Tibial nerve (tissue), 4 donors: Measurements from ENCODE around the gene PCDHGA4. TPM values are rescaled to one million over a fixed set of nuclear protein-coding genes. Genes with fewer than 3 reads are reported as not detected.
"Not testable (repeated sequence)": the region's sequence is repeated elsewhere in the genome, so short reads cannot be mapped to it uniquely, and the experiment has no call there.

Experiments used
- DNase-seq, 2 donors: peaks; one replicate each; pipeline ENCODE4 v3.0.0-alpha.2; 2019; ENCODE audit warnings: low spot score in 2 of 2
- H3K27ac ChIP-seq, 4 donors: fragments of 200-600 bp; sonication (generic) in 3 of 4; one replicate each; pipeline ENCODE4 v1.5.1; 2017 to 2019; ENCODE audit warnings: mild to moderate bottlenecking in 1 of 4
- H3K27me3 ChIP-seq, 2 donors: fragments of 200-600 bp; sonication (generic) in 1 of 2; one replicate each; pipeline versions ENCODE4 v1.5.1 to v1.6.0; 2017 to 2019
- H3K36me3 ChIP-seq, 3 donors: fragments of 200-600 bp; sonication (generic); one replicate each; pipeline ENCODE4 v1.5.1; 2018 to 2019
- H3K4me1 ChIP-seq, 4 donors: fragments of 200-600 bp; sonication (generic) in 3 of 4; one replicate each; pipeline ENCODE4 v1.5.1; 2017 to 2019
- H3K4me3 ChIP-seq, 4 donors: fragments of 200-600 bp; sonication (generic) in 3 of 4; one replicate each; pipeline ENCODE4 v1.5.1; 2017 to 2019; ENCODE audit warnings: mild to moderate bottlenecking in 1 of 4, moderate library complexity in 1 of 4
- H3K9me3 ChIP-seq, 4 donors: fragments of 200-600 bp; sonication (generic) in 3 of 4; one replicate each; pipeline ENCODE4 v1.5.1; 2017 to 2019
- CTCF ChIP-seq, 5 experiments: fragments of 200-600 bp in 3 of 5; fragments of 450-650 bp in 2 of 5; sonication (generic) in 3 of 5; IDR thresholded peaks; one replicate each; pipeline ENCODE4 v1.5.1; 2016 to 2019; ENCODE audit warnings: antibody characterized with exemption in 5 of 5, mild to moderate bottlenecking in 3 of 5, moderate library complexity in 2 of 5
- EP300 ChIP-seq, 2 donors: sonication (generic); formaldehyde crosslinking; IDR thresholded peaks; one replicate each; pipeline ENCODE4 v1.6.1; 2017; ENCODE audit warnings: antibody characterized with exemption in 2 of 2, mild to moderate bottlenecking in 1 of 2
- POLR2A ChIP-seq, 2 donors: fragments of 450-650 bp; IDR thresholded peaks; one replicate each; pipeline ENCODE4 v1.6.1; 2017; ENCODE audit warnings: antibody characterized with exemption in 2 of 2, mild to moderate bottlenecking in 2 of 2, moderate library complexity in 2 of 2
- WGBS, 2 donors: methylation state at CpG; one replicate each; pipeline ENCODE4 v1.1.5; 2018; 5-methylcytosine and 5-hydroxymethylcytosine counted together
- total RNA-seq, 4 donors: library from RNA; depleted of rRNA; stranded (reverse); fragments of >200 nt; gene quantifications; one replicate each; pipeline ENCODE4 v1.1.0, GENCODE V29; 2016

Gene PCDHGA4
- total RNA-seq, 4 donors from 2014 or later = 5.1 to 13.5 (median 9.2) TPM

DNA sequence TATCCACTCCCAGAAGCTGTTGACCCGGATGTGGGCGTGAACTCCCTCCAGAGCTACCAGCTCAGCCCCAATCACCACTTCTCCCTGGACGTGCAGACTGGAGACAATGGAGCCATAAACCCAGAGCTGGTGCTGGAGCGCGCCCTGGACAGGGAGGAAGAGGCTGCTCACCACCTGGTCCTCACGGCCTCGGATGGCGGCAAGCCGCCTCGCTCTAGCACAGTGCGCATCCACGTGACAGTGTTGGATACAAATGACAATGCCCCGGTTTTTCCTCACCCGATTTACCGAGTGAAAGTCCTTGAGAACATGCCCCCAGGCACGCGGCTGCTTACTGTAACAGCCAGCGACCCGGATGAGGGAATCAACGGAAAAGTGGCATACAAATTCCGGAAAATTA lies 38.4 kb downstream of the PCDHGA4 start:
- Histone ChIP-seq H3K4me1 (no peaks in the 10 kb centered on the region), H3K9me3 (peaks cover 12 to 97% (median 50%) of the 10 kb centered on the region in 4 donors)

DNA sequence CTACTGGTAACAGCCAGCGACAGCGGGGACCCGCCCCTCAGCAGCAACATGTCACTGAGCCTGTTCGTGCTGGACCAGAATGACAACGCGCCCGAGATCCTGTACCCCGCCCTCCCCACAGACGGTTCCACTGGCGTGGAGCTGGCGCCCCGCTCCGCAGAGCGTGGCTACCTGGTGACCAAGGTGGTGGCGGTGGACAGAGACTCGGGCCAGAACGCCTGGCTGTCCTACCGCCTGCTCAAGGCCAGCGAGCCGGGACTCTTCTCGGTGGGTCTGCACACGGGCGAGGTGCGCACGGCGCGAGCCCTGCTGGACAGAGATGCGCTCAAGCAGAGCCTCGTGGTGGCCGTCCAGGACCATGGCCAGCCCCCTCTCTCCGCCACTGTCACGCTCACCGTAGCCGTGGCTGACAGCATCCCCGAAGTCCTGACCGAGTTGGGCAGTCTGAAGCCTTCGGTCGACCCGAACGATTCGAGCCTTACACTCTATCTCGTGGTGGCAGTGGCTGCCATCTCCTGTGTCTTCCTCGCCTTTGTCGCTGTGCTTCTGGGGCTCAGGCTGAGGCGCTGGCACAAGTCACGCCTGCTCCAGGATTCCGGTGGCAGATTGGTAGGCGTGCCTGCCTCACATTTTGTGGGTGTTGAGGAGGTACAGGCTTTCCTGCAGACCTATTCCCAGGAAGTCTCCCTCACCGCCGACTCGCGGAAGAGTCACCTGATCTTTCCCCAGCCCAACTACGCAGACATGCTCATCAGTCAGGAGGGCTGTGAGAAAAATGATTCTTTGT lies 39.8 kb downstream of the PCDHGA4 start:
- not testable (repeated sequence) for H3K4me1 ChIP-seq, H3K4me3 ChIP-seq, DNase-seq, H3K27me3 ChIP-seq, H3K27ac ChIP-seq
- Histone ChIP-seq H3K36me3 (peaks cover 0 to 20% (median 0%) of the 10 kb centered on the region in 3 donors), H3K9me3 (peaks cover 9 to 97% (median 50%) of the 10 kb centered on the region in 4 donors)
- WGBS, 2 donors = 44 to 50% methylated on average over 29 to 34 of the region's 53 CpGs

More for the DNA sequence above, 38.4 kb downstream of the PCDHGA4 start:
- Histone ChIP-seq H3K27ac (no peak overlapping the region), H3K4me3 (no peak overlapping the region), H3K27me3 (no peaks in the 10 kb centered on the region), H3K36me3 (peaks cover 0 to 29% (median 0%) of the 10 kb centered on the region in 3 donors)
- no peak for DNase-seq
- 41 to 44% methylated on average over 21 of the region's 21 CpGs for WGBS, 2 donors
- TF ChIP-seq EP300 (IDR thresholded peaks at IDR 0.05) (no peak), POLR2A (IDR thresholded peaks at IDR 0.05) (no peak), CTCF (IDR thresholded peaks at IDR 0.05) (no peak)

- H3K4me1 ChIP-seq, H3K27ac ChIP-seq, H3K27me3 ChIP-seq, DNase-seq: not testable (repeated sequence)
- Histone ChIP-seq H3K36me3 (peaks cover 0 to 13% (median 0%) of the 10 kb centered on the region in 3 donors), H3K9me3 (peaks cover 9 to 94% (median 51%) of the 10 kb centered on the region in 4 donors), H3K4me3 (peak within 1 kb of the TSS in 2 of 4 donors; percentile 8 to 30)
- TF ChIP-seq CTCF (IDR thresholded peaks at IDR 0.05) = peak in 4 of 5 experiments; percentile 16 to 37 (median 30)
- 6 to 11% methylated on average over 21 to 26 of the region's 43 CpGs for WGBS, 2 donors
Observed at GRCh38 chr5:141397756-141398551, 43.1 kb downstream of the PCDHGA4 start, which contains the start of gene PCDHGB5. Gene PCDHGB5 (plus strand): TSS chr5:141397947. CDS start chr5:141398128, 181 bp downstream.

DNA sequence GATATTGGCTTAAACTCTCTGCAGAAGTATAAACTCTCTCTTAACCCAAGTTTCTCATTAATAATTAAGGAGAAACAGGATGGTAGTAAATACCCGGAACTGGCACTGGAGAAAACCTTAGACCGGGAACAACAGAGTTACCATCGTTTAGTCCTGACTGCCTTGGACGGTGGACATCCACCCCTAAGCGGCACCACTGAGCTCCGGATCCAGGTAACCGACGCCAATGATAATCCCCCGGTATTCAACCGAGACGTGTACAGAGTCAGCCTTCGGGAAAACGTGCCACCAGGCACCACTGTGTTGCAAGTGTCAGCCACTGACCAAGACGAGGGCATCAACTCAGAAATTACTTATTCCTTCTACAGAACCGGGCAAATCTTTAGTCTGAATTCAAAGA lies 43.8 kb downstream of the PCDHGA4 start:
- Histone ChIP-seq H3K4me3 (no peak overlapping the region), H3K27me3 (no peaks in the 10 kb centered on the region), H3K27ac (no peak overlapping the region), H3K4me1 (no peaks in the 10 kb centered on the region), H3K36me3 (peaks cover 0 to 8% (median 0%) of the 10 kb centered on the region in 3 donors), H3K9me3 (peaks cover 5 to 94% (median 49%) of the 10 kb centered on the region in 4 donors)
- TF ChIP-seq CTCF (IDR thresholded peaks at IDR 0.05) (no peak), EP300 (IDR thresholded peaks at IDR 0.05) (no peak), POLR2A (IDR thresholded peaks at IDR 0.05) (no peak)
- DNase-seq = no peak
- WGBS, 2 donors = 22 to 38% methylated on average over 15 of the region's 15 CpGs

GRCh38 chr5:141399555-141400258 lies 44.9 kb downstream of the PCDHGA4 start:
- WGBS, 2 donors = 26 to 31% methylated on average over 45 to 49 of the region's 61 CpGs
- Histone ChIP-seq H3K4me3 (no peak overlapping the region), H3K9me3 (peaks cover 3 to 94% (median 50%) of the 10 kb centered on the region in 4 donors), H3K27ac (no peak overlapping the region), H3K4me1 (no peaks in the 10 kb centered on the region), H3K36me3 (peaks cover 0 to 14% (median 0%) of the 10 kb centered on the region in 3 donors), H3K27me3 (no peaks in the 10 kb centered on the region)
- no peak for TF ChIP-seq EP300 (IDR thresholded peaks at IDR 0.05)
- TF ChIP-seq CTCF (IDR thresholded peaks at IDR 0.05) = no peak
- no peak for TF ChIP-seq POLR2A (IDR thresholded peaks at IDR 0.05)
- no peak for DNase-seq
